ENCODE data around the gene CD93.

CD93 gene

DNA sequence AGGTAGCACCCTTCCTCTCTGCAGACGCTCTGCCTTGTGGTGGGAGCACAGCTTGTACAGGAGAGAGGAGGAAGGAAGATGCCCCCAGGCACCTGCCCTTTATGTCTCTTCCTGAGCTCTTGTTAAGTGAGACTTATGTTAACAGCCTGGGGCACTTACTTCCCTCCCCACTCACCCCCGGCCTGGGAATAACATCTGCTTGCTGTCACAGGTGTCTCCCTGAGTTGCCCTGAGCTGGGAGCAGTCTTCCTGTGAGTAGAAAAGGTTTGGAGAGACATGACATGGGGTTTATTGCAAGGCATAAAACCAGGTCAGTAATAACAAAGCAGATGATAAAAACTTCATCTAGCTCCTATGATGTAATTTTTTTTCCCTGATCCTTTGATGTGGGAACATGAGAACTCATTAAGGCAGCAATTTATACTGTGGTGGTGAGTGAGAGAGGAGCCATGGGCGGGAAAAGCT lies 49.1 kb downstream of the CD93 start:
- no peak for DNase-seq (ENCODE audit: low read depth in 1 of 2, low spot score in 1 of 2)

DNA sequence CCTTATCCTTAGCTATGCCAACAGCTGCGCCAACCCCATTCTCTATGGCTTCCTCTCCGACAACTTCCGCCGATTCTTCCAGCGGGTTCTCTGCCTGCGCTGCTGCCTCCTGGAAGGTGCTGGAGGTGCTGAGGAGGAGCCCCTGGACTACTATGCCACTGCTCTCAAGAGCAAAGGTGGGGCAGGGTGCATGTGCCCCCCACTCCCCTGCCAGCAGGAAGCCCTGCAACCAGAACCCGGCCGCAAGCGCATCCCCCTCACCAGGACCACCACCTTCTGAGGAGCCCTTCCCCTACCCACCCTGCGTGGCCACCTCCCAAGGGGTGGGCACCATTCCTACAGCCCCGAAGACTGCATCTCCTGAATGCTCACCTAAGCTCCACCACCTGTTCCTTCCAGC lies 49.8 kb downstream of the CD93 start:
- no peak for DNase-seq (ENCODE audit: low read depth in 1 of 2, low spot score in 1 of 2)

DNA sequence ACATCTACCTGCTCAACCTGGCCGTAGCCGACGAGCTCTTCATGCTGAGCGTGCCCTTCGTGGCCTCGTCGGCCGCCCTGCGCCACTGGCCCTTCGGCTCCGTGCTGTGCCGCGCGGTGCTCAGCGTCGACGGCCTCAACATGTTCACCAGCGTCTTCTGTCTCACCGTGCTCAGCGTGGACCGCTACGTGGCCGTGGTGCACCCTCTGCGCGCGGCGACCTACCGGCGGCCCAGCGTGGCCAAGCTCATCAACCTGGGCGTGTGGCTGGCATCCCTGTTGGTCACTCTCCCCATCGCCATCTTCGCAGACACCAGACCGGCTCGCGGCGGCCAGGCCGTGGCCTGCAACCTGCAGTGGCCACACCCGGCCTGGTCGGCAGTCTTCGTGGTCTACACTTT lies 50.4 kb downstream of the CD93 start:
- no peak for DNase-seq (ENCODE audit: low read depth in 1 of 2, low spot score in 1 of 2)

DNA sequence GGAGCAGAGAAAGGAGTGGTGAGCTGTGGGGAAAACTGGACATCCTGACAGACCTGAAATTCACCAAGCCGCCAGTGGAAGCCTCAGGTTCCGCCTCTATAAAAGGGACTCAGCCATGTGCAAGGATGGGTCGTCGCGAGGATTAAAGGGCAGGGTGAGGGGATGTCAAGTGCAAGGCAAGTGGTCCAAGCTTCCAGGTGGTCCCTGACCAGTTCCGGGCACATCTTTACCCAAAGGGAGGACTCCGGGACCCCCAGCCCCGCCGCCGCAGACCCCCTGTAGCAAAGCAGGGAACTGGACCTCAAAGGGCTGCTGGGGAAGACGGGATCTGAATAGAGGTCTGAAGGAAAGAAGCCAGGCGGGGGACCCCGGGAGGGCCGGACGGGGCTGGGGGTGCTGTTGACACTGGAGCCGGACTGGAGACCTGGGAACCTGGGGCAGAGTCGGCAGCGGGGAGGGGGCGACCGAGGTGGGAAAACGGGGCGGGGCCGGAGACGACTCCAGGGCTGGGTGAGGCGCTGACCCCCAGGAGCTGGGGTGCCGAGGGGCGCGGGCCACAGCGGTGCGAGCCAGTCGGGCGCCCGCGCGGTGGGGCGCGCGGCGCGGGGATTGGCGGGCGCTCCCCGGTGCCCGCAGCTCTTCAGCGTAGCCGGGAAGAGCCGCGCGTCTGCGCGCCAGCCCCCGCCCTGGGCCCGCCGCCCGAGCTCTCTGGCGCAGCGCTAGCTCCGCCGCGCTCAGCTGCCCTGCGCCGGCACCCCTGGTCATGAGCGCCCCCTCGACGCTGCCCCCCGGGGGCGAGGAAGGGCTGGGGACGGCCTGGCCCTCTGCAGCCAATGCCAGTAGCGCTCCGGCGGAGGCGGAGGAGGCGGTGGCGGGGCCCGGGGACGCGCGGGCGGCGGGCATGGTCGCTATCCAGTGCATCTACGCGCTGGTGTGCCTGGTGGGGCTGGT lies 51.1 kb downstream of the CD93 start, which contains the start of gene SSTR4:
TSS of gene SSTR4 (plus strand) at position 592 of the 951 bp plus-strand sequence. CDS start at position 764, 172 bp downstream.
- no peak for DNase-seq (ENCODE audit: low read depth in 1 of 2, low spot score in 1 of 2)

DNA sequence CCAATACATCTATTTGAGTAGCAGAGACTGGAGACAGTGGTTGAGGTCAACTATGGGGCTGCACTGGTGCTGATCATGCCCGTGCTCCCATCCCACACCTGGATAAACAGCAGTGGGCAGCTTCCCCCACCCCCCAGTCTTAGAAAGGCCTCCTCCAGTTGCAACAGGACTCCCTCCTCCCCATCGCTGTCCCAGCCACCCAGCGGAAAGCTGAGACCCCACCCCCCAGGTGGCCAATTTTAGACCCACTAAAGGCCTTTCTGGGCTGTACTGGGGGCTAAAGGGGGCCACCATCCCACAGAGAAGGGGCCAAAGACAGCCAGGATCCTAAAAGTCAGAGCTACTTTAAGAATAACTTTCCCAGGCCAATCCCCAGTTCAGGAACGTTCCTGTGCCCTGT lies 52.2 kb downstream of the CD93 start:
- DNase-seq (ENCODE audit: low read depth in 1 of 2, low spot score in 1 of 2): no peak

DNA sequence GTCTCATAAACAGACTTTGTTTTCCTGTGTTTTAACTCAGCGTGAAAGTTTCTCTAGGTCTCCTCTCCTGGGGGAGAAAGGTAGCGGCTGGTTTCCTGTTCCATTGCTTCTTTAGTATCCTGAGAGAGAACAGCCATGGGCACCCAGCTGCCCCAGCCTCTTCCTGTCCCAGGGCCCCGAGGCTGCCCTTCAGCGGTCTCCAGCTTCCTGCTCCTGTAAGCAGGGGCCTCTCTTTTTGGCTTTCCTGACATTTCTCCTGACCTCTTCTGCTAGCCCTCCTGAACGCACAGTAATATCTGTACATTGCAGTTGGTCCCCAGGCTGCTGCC lies 53.4 kb downstream of the CD93 start:
- no peak for DNase-seq (ENCODE audit: low read depth in 1 of 2, low spot score in 1 of 2)

DNA sequence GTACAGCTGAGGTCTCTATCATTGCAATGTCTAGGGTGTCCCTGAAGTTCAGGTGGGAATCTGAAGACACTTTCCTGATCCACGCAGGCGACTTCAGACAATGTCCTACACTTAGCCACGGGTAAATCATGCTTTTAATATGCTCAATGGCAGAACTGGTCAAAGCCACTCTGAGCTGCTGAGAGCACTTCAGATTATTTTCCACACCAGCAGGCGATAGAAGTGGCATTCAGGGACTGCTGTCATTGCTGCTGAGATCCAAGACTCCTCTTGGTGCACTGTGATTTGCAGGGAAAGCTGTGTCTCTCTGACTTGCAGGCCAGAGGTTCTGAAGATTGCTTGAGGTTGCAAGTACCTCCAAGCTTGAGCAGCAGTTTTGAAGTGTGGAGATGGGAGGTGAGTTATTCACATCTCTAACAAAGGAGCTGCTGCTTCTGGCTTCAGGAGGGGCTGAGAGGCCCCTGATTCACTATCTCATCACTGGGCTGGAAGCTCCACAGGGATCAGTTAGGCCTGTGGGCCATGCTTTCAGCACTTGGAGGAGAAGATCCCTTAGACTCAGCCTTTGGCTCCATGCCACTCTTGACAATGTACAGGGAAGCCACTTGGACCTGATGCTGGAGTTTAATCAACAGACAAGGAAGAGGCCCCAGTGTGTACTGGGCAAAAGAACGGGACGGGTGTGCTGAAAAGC lies 53.9 kb downstream of the CD93 start:
- DNase-seq (ENCODE audit: low read depth in 1 of 2, low spot score in 1 of 2): no peak

DNA sequence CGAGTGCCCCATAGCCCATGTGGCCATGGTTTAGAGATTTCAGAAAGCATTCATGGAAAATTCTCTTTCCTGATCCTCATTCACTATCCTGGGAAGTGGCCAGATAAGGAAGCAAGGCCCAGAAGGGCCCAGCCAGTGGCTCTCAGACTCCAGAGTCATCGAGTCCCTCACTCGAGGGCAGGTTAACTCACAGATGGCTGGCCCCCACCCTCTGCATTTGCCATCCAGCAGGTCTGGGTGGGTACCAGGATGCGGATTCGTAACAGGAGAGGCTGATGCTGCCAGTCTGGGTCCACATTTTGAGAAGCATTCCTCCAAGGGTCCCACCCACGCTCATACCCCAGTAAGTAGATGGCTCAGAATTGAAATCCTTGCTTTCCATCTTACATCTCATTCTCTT lies 54.8 kb downstream of the CD93 start:
- no peak for DNase-seq (ENCODE audit: low read depth in 1 of 2, low spot score in 1 of 2)

Data from activated T-helper 1 cell treated with anti-CD3 and anti-CD28 coated beads, Interleukin-2, amount 50 U/mL, for 16 hours (primary cell).